ENCODE measurements around the gene GIGYF1. TPM values are rescaled to one million over a fixed set of nuclear protein-coding genes. Genes with fewer than 3 reads are reported as not detected.
"Not testable (repeated sequence)": the region's sequence is repeated elsewhere in the genome, so short reads cannot be mapped to it uniquely, and the experiment has no call there.

GIGYF1 gene
- total RNA-seq, 4 donors from 2014 or later, result 17.7 to 44.0 (median 19.4) TPM

DNA sequence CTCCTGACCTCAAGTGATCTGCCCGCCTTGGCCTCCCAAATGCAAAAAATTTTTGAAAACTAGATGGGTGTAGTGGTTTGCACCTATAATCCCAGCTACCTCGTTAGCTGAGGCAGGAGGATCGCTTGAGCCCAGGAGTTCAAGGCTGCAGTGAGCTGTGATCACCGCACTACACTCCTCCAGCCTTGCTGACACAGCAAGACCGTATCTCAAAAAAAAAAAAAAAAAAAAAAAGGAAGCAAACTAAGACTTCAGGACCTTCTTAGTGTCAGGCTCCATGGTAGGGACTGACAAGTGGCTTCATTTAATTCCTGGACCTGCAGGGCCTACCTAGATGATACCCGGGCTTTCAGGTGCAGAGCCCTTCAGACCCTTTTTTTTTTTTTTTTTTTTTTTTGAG lies 14.3 kb upstream of the GIGYF1 start:
- TF ChIP-seq, protein P1, sequence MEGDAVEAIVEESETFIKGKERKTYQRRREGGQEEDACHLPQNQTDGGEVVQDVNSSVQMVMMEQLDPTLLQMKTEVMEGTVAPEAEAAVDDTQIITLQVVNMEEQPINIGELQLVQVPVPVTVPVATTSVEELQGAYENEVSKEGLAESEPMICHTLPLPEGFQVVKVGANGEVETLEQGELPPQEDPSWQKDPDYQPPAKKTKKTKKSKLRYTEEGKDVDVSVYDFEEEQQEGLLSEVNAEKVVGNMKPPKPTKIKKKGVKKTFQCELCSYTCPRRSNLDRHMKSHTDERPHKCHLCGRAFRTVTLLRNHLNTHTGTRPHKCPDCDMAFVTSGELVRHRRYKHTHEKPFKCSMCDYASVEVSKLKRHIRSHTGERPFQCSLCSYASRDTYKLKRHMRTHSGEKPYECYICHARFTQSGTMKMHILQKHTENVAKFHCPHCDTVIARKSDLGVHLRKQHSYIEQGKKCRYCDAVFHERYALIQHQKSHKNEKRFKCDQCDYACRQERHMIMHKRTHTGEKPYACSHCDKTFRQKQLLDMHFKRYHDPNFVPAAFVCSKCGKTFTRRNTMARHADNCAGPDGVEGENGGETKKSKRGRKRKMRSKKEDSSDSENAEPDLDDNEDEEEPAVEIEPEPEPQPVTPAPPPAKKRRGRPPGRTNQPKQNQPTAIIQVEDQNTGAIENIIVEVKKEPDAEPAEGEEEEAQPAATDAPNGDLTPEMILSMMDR (IDR thresholded peaks at IDR 0.05), result no peak
- ATAC-seq (ENCODE audit: low FRiP score) (no peak), DNase-seq (ENCODE audit: low spot score) (no peak)

DNA sequence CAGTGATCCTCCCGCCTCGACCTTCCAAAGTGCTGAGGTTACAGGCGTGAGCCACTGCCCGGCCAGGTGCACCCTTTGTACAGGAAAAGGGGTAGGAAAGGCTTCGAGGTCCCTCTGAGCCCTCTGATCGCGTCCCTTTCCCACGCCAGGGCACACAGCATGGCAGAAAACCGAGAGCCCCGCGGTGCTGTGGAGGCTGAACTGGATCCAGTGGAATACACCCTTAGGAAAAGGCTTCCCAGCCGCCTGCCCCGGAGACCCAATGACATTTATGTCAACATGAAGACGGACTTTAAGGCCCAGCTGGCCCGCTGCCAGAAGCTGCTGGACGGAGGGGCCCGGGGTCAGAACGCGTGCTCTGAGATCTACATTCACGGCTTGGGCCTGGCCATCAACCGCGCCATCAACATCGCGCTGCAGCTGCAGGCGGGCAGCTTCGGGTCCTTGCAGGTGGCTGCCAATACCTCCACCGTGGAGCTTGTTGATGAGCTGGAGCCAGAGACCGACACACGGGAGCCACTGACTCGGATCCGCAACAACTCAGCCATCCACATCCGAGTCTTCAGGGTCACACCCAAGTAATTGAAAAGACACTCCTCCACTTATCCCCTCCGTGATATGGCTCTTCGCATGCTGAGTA lies 12.7 kb upstream of the GIGYF1 start:
- DNase-seq (ENCODE audit: low spot score), result no peak
- ATAC-seq (ENCODE audit: low FRiP score), result no peak
- TF ChIP-seq, protein P1 (IDR thresholded peaks at IDR 0.05), result no peak

- TF ChIP-seq, protein P1 (IDR thresholded peaks at IDR 0.05), result no peak
- DNase-seq (ENCODE audit: low spot score) (peak; percentile 98), ATAC-seq (ENCODE audit: low FRiP score) (peak; percentile 99)
Observed at GRCh38 chr7:100705753-100706671, 12.0 kb upstream of the GIGYF1 start, which contains the start of gene POP7. POP7 (plus strand) TSS chr7:100706121; CDS start chr7:100706831, 710 bp downstream.

DNA sequence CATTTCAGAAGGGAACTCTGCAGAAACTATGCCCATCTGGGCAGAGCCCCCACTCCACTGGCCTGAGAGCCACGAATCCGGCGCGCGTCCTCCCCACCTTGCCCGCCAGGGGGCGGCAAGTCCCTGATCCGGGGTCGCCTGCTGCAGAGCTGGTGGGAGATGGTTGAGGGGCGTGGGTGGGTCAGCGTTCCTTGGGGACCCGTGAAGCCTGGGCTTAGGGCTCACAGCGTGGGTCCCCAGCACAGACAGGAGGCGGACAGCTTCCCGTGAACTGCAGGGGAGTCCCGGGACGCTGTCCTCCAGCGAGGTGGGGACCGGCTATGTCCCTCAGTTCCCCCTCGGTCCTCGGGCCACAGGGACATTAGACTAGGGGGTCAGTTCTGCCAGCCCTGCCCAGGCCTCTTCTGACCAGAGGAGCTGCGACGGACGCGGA lies 11.3 kb upstream of the GIGYF1 start:
- DNase-seq (ENCODE audit: low spot score), result peak; percentile 77
- ATAC-seq (ENCODE audit: low FRiP score), result peak; percentile 76
- TF ChIP-seq, protein P1 (IDR thresholded peaks at IDR 0.05), result peak in 2 of 3 donors; percentile 18 to 71

DNA sequence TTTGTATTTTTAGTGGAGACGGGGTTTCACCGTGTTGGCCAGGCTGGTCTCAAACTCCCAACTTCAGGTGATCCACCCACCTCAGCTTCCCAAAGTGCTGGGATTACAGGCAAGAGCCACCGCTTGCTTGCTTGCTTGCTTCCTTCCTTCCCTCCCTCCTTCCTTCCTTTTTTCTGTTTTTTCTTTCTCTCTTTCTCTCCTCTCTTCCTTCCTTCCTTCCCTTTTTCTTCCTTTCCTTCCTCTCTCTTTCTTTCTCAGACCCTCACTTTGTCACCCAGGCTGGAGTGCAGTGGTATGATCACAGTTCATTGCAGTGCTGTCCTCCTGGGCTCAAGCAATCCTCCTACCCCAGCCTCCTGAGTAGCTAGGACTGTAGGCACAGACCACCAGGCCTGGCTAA lies 7.0 kb upstream of the GIGYF1 start:
- not testable (repeated sequence) for ATAC-seq (ENCODE audit: low FRiP score); DNase-seq (ENCODE audit: low spot score)

- TF ChIP-seq, protein P1 (IDR thresholded peaks at IDR 0.05), result no peak
- ATAC-seq (ENCODE audit: low FRiP score), result no peak
Observed at GRCh38 chr7:100699018-100699417, 5.0 kb upstream of the GIGYF1 start.

DNA sequence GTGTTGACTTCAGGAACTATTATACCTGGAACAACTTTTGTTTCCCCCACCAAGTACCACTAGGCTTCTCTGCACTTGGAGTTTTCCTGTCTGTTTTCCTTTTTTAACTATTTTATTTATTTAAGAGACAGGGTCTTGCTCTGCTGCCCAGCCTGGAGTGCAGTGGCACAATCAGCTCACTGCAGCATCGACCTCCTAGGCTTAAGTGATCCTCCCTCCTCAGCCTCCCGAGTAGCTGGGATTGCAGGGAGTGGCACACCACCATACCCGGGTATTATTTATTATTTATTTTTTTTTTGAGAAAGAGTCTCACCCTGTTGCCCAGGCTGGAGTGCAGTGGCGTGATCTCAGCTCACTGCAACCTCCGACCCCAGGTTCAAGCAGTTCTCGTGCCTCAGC lies 2.1 kb upstream of the GIGYF1 start:
- TF ChIP-seq, protein P1 (IDR thresholded peaks at IDR 0.05), result no peak
- no peak for ATAC-seq (ENCODE audit: low FRiP score)
- no peak for DNase-seq (ENCODE audit: low spot score)

More at GRCh38 chr7:100699018-100699417, 5.0 kb upstream of the GIGYF1 start:
- no peak for DNase-seq (ENCODE audit: low spot score)
